OCI-LY3 (cell line): ENCODE measurements around the gene NCOA3.

ENCODE experiments used
- EZH2phosphoT487 ChIP-seq: fragments of 200-600 bp; shearing (Covaris generic); IDR thresholded peaks from 2 replicates; pipeline ENCODE4 v1.6.1; 2018; ENCODE audit warnings: antibody characterized with exemption, mixed run types, low read depth
- TF ChIP-seq, protein P1 (sequence below): fragments of 200-600, 300-600 bp; sonication (generic); IDR thresholded peaks from 2 replicates; pipeline ENCODE4 v1.5.1; 2014; ENCODE audit warnings: antibody characterized with exemption, low read length, low read depth

GRCh38 chr20:47674686-47675085 is 173.0 kb downstream of the NCOA3 start:
- TF ChIP-seq, protein P1, sequence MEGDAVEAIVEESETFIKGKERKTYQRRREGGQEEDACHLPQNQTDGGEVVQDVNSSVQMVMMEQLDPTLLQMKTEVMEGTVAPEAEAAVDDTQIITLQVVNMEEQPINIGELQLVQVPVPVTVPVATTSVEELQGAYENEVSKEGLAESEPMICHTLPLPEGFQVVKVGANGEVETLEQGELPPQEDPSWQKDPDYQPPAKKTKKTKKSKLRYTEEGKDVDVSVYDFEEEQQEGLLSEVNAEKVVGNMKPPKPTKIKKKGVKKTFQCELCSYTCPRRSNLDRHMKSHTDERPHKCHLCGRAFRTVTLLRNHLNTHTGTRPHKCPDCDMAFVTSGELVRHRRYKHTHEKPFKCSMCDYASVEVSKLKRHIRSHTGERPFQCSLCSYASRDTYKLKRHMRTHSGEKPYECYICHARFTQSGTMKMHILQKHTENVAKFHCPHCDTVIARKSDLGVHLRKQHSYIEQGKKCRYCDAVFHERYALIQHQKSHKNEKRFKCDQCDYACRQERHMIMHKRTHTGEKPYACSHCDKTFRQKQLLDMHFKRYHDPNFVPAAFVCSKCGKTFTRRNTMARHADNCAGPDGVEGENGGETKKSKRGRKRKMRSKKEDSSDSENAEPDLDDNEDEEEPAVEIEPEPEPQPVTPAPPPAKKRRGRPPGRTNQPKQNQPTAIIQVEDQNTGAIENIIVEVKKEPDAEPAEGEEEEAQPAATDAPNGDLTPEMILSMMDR: no peak
- TF ChIP-seq EZH2phosphoT487: no peak
